Cardiac fibroblast (primary cell): ENCODE measurements around the gene ATP2C1.

Experiments
- DNase-seq, 2 donors: peaks; one replicate each; pipeline versions ENCODE4 v3.0.0 to v3.0.0-alpha.2; 2010; ENCODE audit warnings: low read depth in 2 of 2
- H3K4me3 ChIP-seq, 2 donors: replicated peaks in 1 of 2; 1 replicate in 1 of 2; 2 replicates in 1 of 2; pipeline ENCODE4 v1.5.1; 2011; ENCODE audit warnings: low read depth in 2 of 2, low read length in 2 of 2, mild to moderate bottlenecking in 2 of 2, moderate library complexity in 1 of 2
- TF ChIP-seq, protein P1 (sequence below): IDR thresholded peaks from one replicate; pipeline ENCODE4 v1.5.1; 2011; ENCODE audit warnings: low read depth, mild to moderate bottlenecking, low read length, inconsistent platforms

Gene ATP2C1, protein sequence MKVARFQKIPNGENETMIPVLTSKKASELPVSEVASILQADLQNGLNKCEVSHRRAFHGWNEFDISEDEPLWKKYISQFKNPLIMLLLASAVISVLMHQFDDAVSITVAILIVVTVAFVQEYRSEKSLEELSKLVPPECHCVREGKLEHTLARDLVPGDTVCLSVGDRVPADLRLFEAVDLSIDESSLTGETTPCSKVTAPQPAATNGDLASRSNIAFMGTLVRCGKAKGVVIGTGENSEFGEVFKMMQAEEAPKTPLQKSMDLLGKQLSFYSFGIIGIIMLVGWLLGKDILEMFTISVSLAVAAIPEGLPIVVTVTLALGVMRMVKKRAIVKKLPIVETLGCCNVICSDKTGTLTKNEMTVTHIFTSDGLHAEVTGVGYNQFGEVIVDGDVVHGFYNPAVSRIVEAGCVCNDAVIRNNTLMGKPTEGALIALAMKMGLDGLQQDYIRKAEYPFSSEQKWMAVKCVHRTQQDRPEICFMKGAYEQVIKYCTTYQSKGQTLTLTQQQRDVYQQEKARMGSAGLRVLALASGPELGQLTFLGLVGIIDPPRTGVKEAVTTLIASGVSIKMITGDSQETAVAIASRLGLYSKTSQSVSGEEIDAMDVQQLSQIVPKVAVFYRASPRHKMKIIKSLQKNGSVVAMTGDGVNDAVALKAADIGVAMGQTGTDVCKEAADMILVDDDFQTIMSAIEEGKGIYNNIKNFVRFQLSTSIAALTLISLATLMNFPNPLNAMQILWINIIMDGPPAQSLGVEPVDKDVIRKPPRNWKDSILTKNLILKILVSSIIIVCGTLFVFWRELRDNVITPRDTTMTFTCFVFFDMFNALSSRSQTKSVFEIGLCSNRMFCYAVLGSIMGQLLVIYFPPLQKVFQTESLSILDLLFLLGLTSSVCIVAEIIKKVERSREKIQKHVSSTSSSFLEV

DNA sequence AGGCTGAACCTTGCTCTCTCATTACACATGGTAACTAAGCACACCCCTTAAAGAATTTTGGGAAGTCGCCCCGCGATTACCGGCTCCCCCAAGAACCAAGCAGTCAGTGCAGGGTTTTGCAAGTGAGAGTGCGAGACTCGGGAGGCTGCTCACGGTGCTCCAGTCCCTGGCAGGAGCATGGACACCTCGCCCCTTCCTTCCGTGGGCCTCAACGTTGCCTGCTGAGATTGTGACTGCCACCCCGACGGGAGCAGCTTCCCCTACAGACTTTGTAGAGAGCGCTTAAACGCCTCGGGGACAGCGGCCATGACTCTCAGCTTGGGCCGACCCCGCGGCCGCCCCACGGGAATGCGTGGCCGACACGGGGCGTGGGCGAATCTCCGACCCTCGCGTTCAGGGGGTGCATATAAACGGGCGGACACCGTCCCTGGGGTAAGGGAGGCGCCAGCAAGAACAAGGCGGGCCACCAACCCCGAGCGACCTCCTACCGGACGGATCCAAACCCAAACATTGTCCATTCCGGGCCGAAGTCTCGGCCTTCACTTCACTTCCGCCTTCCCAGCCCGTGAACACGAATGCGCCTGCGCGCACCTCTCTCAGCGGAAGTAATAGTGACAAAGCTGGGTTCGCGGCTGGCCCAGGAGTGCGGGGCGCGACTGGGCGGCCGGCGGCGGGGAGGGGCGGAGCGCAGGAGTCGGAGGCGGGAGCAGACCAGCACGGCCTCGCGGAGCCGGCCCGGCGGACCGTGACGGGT lies at the start of gene ATP2C1:
Gene ATP2C1 (plus strand): TSS at position 709 of the 754 bp plus-strand sequence. CDS start 686 bp downstream, outside the sequence.
- TF ChIP-seq, protein P1, sequence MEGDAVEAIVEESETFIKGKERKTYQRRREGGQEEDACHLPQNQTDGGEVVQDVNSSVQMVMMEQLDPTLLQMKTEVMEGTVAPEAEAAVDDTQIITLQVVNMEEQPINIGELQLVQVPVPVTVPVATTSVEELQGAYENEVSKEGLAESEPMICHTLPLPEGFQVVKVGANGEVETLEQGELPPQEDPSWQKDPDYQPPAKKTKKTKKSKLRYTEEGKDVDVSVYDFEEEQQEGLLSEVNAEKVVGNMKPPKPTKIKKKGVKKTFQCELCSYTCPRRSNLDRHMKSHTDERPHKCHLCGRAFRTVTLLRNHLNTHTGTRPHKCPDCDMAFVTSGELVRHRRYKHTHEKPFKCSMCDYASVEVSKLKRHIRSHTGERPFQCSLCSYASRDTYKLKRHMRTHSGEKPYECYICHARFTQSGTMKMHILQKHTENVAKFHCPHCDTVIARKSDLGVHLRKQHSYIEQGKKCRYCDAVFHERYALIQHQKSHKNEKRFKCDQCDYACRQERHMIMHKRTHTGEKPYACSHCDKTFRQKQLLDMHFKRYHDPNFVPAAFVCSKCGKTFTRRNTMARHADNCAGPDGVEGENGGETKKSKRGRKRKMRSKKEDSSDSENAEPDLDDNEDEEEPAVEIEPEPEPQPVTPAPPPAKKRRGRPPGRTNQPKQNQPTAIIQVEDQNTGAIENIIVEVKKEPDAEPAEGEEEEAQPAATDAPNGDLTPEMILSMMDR = no peak
- DNase-seq = peak; percentile 96 to 98
- H3K4me3 ChIP-seq = peak within 1 kb of the TSS; percentile 91 to 94

DNA sequence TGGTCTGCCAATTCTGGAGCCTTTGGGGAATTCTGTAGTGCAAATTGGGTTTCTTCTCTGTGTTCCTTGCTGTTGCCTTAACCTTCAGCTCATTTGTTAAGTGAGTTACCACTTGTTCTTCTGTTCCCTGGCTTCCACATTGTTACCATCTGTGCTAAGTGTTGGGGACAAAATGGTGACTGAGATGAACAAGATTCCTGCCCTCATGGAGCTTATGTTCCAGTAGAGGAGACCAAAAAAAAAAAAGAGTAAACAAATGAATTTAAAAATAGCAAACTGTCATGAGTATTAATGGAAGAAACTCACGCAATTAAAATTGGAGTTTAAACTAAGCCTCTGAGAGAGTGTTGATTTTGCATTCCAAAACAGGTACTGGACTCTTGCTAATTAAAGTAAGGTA lies 49.4 kb upstream of the ATP2C1 start:
- DNase-seq = no peak
- no peak overlapping the region for H3K4me3 ChIP-seq
- TF ChIP-seq, protein P1 = no peak

DNA sequence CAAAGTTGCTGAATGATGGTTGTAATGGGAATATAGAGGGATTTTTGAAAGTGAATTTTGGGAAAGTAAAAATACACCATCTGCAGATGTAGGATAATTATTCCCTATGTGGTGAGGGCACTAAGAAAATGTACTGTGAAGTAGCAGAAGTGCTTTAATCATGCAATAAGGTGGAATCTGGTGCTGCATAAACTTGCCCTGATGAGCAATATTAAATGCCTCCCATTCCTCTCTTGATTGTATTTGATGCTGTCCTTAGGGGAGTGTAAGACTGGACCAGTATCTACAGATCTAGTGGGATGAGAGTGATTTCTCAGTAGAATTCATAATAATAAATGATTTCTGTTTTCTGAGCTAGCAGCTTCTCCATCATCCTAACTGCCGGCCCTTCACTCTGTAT lies 47.7 kb upstream of the ATP2C1 start:
- TF ChIP-seq, protein P1 = no peak
- H3K4me3 ChIP-seq = no peak overlapping the region
- no peak for DNase-seq

DNA sequence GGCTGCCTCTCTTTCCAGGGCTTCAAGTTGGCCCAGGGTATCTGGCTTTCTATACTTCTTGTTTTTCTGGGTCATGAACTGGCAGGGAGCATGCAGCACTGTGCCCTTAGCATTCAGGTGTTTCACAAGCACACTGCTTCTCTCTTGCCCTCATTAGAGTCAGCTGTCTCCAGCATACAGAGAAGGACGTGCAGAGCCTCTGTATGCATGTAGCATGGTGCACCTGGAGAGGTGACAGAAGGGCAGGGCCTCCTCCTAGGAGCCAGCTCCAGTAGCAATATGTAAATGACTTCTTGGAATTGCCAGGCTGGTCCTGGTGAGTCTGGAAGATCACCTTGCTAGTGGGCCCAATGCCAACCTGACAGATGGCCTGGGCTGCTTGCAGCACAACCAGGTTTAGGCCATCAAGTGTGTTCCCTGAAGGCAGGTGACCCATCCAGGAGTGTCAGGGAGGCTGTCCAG lies 44.8 kb upstream of the ATP2C1 start:
- H3K4me3 ChIP-seq = no peak overlapping the region
- DNase-seq = no peak
- TF ChIP-seq, protein P1 = no peak

DNA sequence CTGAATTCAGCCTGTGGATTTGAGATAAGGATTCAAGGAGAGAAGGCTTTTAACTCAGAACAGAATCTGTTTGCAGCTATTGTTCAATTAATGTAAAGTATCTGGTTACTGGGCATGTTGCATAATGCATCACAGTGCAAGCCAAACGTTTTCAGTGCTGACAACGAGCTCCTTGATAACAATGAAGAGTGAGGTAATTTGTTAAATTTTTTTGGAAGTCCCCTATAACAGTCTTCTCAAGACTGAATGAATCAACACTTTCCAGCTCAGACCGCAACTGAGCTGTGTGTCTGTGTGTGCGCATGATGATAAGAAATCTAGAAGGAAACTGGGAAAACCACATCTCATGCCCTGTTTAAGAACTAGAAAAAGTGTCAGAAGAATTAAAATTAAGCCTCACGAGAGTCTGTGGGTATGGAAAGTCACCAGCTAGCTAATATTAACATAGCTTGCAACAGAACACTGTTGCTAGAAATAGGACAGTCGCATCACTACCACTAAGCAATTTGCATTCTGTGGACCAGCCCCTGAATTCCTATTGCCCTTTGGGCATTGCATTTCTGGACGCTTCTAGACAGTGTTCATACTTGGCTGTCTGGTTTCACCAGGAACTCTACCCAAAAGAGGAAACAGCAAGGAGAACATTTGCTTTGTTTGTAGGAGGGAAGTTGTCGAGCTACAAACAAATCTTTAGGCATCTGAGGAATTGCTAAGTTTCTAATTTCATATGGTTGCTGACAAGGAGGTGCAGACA lies 43.7 kb upstream of the ATP2C1 start:
- peak overlapping the region in 1 of 2 donors; percentile 15 for H3K4me3 ChIP-seq
- peak; percentile 89 to 94 for DNase-seq
- TF ChIP-seq, protein P1 = no peak

DNA sequence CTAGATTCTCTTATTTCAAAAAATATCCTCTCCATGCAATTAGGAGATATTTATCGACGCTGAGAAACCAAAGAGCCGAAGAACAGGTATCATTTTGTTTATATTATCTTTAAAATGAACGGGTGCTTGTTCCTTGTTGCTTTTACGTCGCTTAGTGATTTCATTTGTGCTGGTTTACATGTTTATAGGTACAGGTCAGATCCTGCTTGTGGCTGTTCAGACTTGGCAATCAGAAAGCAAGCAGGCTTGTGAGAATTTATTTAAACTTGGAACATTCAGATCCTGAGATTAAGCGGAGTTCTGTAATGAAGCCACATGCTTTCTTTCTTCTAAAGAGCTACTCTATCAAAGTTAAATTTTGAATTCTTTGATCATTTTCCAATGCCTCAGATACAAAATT lies 43.0 kb upstream of the ATP2C1 start:
- TF ChIP-seq, protein P1 = no peak
- DNase-seq = peak; percentile 18 to 30
- peak overlapping the region in 1 of 2 donors; percentile 15 for H3K4me3 ChIP-seq
